Progenitor cell of endocrine pancreas (in vitro differentiated cells): Measurements from ENCODE around the gene ZFHX3. TPM values are rescaled to one million over a fixed set of nuclear protein-coding genes. Genes with fewer than 3 reads are reported as not detected.

Experiments
- DNase-seq: peaks from one replicate; pipeline ENCODE4 v3.0.0; 2021; ENCODE audit warnings: low spot score; ENCODE audit not compliant: unreplicated experiment
- H3K27ac Mint-ChIP-seq: 2 replicates; pipeline ENCODE4 v1.8.0; 2021; ENCODE audit warnings: mild to moderate bottlenecking, moderate library complexity, mixed read lengths
- H3K27me3 Mint-ChIP-seq: 2 replicates; pipeline ENCODE4 v1.8.0; 2021; ENCODE audit warnings: mixed read lengths
- H3K36me3 Mint-ChIP-seq: 2 replicates; pipeline ENCODE4 v1.8.0; 2022; ENCODE audit warnings: mixed read lengths; ENCODE audit not compliant: insufficient read depth
- H3K4me1 Mint-ChIP-seq: 2 replicates; pipeline ENCODE4 v1.8.0; 2021; ENCODE audit warnings: low read depth, mixed read lengths
- H3K4me3 Mint-ChIP-seq: 2 replicates; pipeline ENCODE4 v1.8.0; 2021; ENCODE audit warnings: low read depth, mild to moderate bottlenecking, moderate library complexity, mixed read lengths
- H3K9me3 Mint-ChIP-seq: 2 replicates; pipeline ENCODE4 v1.8.0; 2021; ENCODE audit warnings: low read depth, mixed read lengths
- CTCF ChIP-seq: fragments of 200-600 bp; sonication (generic); IDR thresholded peaks from one replicate; pipeline ENCODE4 v1.5.0; 2021; ENCODE audit warnings: antibody characterized with exemption, mild to moderate bottlenecking; ENCODE audit not compliant: unreplicated experiment
- total RNA-seq: library from RNA; stranded (reverse); gene quantifications from 2 replicates; pipeline ENCODE4 v1.2.1, GENCODE V29; 2021

The ZFHX3 gene
- total RNA-seq, 1 donor from 2014 or later, result 54.0 TPM

GRCh38 chr16:73060892-73061490 lies 13.1 kb upstream of the ZFHX3 start:
- H3K36me3 Mint-ChIP-seq, result peaks cover 2% of the 10 kb centered on the region
- H3K4me1 Mint-ChIP-seq, result peaks cover 45% of the 10 kb centered on the region
- DNase-seq, result no peak
- TF ChIP-seq CTCF, result no peak
- H3K4me3 Mint-ChIP-seq, result peak overlapping the region; percentile 11
- H3K9me3 Mint-ChIP-seq, result no peaks in the 10 kb centered on the region
- H3K27ac Mint-ChIP-seq, result no peak overlapping the region
- H3K27me3 Mint-ChIP-seq, result peaks cover 64% of the 10 kb centered on the region

GRCh38 chr16:73059779-73060615 lies 12.1 kb upstream of the ZFHX3 start:
- DNase-seq, result no peak
- Mint-ChIP-seq H3K27me3 (peaks cover 54% of the 10 kb centered on the region), H3K36me3 (peaks cover 2% of the 10 kb centered on the region), H3K4me3 (peak overlapping the region; percentile 89), H3K27ac (peak overlapping the region; percentile 76), H3K4me1 (peaks cover 55% of the 10 kb centered on the region), H3K9me3 (no peaks in the 10 kb centered on the region)
- no peak for TF ChIP-seq CTCF

- H3K4me1 Mint-ChIP-seq, result peaks cover 49% of the 10 kb centered on the region
- peaks cover 42% of the 10 kb centered on the region for H3K27me3 Mint-ChIP-seq
- TF ChIP-seq CTCF, result no peak
Measured at GRCh38 chr16:73058616-73059409, 10.9 kb upstream of the ZFHX3 start.

GRCh38 chr16:73058221-73058615 lies 10.3 kb upstream of the ZFHX3 start:
- no peak for TF ChIP-seq CTCF
- no peaks in the 10 kb centered on the region for H3K9me3 Mint-ChIP-seq
- H3K4me1 Mint-ChIP-seq, result peaks cover 47% of the 10 kb centered on the region
- H3K27me3 Mint-ChIP-seq, result peaks cover 36% of the 10 kb centered on the region
- no peak overlapping the region for H3K27ac Mint-ChIP-seq
- peak overlapping the region; percentile 89 for H3K4me3 Mint-ChIP-seq
- DNase-seq, result peak; percentile 25
- H3K36me3 Mint-ChIP-seq, result peaks cover 2% of the 10 kb centered on the region

More at GRCh38 chr16:73058616-73059409, 10.9 kb upstream of the ZFHX3 start:
- peaks cover 2% of the 10 kb centered on the region for H3K36me3 Mint-ChIP-seq
- peak overlapping the region; percentile 93 for H3K27ac Mint-ChIP-seq
- no peaks in the 10 kb centered on the region for H3K9me3 Mint-ChIP-seq
- peak overlapping the region; percentile 89 for H3K4me3 Mint-ChIP-seq
- DNase-seq, result peak; percentile 34
